GM20000 (cell line): ENCODE data around the gene FAM222B.

Source experiments
- DNase-seq: peaks from one replicate; pipeline ENCODE4 v3.0.0; 2012; ENCODE audit warnings: low spot score
- TF ChIP-seq, protein P1 (sequence below): IDR thresholded peaks from 2 replicates; pipeline ENCODE4 v1.5.1; 2012; ENCODE audit warnings: mild to moderate bottlenecking, control low read depth; ENCODE audit errors: extremely low read depth, missing control alignments

Gene FAM222B

DNA sequence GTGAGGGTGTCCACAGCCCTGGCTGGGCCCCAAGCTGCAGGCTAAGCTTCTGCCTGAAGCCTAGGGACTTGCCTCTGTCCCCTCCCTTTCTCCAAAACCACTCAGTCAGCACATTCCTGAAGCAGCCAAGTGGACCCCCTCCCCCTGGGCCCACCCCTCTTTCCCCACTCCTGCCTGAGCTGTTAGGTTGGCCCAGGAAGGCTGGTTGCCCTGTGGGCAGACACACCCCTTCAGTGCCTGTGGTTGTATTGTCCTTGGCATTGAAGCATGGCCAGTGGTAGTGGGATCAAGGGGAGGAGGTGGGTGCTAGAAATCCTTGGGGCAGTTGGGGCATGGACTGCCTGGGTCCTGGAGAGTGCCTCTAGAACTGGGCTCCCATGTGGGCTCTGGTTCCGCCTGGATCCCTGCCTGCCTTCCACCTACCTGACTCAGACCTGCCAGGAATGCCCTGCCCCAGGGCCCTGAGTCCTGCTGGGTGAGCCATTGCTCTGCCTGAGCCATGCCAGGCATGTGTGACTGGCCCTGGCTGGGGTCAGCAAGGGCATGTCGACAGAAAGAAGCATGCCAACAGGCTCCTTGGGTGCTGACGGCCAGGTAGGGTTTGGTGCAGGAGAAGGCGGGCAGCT is 96.7 kb downstream of the FAM222B start:
- DNase-seq: no peak
- TF ChIP-seq, protein P1, sequence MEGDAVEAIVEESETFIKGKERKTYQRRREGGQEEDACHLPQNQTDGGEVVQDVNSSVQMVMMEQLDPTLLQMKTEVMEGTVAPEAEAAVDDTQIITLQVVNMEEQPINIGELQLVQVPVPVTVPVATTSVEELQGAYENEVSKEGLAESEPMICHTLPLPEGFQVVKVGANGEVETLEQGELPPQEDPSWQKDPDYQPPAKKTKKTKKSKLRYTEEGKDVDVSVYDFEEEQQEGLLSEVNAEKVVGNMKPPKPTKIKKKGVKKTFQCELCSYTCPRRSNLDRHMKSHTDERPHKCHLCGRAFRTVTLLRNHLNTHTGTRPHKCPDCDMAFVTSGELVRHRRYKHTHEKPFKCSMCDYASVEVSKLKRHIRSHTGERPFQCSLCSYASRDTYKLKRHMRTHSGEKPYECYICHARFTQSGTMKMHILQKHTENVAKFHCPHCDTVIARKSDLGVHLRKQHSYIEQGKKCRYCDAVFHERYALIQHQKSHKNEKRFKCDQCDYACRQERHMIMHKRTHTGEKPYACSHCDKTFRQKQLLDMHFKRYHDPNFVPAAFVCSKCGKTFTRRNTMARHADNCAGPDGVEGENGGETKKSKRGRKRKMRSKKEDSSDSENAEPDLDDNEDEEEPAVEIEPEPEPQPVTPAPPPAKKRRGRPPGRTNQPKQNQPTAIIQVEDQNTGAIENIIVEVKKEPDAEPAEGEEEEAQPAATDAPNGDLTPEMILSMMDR: no peak

DNA sequence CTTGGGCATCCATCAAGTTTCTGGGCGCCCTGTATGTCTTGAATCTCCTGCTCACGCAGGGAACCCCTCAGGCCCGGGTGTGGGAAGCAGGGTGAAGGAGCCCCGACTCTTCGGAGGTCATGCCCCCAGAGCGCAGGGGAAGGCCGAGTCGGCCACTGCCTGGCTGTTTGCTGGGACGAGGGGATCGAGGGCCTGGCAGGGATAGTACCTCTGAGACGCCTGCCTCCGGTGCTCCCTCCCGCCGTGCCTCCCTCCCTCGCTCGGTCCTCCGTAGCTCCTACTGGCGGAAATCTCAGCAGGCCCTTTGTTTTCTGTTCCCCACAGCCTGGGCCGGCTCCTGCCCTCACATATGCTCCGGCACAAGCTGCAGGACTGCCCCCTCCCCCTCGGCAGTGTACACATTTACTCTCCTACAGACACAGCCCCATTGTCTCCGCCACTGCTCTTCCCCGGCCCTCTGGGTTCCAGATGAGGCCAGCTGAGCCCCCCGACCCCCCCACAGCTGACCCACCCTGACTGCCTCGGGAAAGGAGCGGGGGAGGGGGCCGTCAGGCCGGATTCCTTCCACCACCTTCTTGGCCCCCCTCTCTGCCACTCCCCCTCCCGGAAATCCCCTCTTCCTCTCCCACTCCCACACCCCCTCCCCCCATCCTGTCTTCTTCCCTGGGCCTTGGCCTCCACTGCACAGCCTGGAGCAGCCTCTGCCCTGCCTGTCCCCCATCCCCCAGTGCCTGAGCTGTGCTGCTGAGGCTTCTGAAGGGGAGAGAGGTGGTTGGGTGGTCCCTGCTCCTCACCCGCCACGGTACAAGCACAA is 97.4 kb downstream of the FAM222B start:
- TF ChIP-seq, protein P1: no peak
- no peak for DNase-seq

DNA sequence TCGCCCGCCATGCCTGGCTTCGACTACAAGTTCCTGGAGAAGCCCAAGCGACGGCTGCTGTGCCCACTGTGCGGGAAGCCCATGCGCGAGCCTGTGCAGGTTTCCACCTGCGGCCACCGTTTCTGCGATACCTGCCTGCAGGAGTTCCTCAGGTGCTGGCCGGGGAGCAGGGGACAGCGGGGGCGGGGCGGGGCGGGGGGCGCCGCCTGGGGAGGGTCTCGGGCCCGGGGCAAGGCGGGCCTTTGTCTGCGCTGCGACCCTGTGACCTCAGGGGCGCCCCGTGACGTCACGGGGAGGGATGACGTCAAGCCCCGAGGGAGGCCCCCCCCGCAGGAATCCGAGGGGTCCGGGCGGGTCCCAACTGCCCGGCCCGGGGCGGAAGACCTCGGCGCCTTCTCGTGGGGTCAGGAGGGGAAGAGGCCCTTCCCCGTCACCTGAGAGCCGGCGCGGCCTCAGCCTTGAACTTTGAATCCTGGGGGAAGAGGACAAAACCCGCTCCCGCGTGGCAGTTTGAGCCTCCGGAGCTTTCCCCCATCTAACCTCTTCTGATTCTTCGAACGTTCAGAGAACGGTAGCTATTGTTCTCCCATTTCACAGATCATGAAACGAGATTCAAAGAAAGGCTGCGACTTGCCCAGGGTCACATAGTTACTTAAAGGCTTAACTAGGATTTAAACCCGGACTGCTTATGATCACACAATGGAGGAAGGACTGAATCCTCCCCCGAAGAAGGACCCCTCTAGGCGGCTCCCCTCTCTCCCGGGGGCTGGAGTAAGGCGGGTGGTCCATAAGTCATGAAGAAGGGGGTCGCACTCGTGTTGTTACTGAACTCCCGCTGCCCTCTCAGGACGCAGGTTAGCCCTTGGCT is 98.3 kb downstream of the FAM222B start:
- TF ChIP-seq, protein P1: no peak
- peak; percentile 80 for DNase-seq

DNA sequence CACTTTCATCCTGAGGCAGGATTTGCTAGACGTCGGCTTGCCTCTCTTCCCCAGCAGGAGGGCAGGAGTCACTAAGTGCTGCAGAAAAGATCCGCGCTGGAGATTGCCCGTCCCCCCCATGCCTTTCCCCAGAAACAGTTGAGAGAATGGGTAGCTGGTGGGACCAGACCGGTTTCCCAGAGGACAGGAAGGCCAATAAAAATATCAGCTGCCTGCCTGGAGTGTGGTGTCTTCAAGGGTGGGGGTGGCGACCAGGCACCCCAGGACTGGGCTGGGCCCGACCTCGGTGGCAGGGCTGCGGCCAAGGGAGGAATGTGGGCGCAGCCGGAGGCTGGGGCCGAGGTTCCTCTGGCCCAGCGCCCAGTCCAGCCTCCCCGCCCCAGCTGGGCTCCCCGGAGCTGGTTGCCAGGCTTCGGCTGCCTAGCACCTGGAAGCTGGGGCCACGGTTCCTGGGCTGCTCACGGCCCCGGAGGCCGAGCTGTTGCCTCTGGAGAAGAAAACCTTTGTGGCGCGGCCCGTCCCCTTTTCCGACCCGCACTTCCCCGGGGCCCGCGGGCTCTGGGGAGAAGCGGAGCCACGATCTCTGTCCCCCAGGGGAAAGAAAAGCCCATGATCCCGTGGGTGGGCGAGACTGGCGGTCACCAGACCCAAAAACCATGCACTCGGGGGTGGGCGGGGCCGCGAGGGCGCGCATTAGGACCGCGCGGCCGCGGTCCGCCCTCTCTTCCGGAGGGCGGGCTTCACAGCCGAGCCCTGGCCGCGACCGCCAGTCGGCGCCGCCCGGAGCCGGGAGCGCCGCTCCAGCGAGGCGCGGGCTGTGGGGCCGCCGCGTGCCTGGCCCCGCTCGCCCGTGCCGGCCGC is 99.1 kb downstream of the FAM222B start, which contains the start of gene TRAF4:
TSS of gene TRAF4 (plus strand) at position 769 of the 861 bp plus-strand sequence. CDS start 102 bp downstream, outside the sequence.
- TF ChIP-seq, protein P1: peak; percentile 26
- peak; percentile 93 for DNase-seq

DNA sequence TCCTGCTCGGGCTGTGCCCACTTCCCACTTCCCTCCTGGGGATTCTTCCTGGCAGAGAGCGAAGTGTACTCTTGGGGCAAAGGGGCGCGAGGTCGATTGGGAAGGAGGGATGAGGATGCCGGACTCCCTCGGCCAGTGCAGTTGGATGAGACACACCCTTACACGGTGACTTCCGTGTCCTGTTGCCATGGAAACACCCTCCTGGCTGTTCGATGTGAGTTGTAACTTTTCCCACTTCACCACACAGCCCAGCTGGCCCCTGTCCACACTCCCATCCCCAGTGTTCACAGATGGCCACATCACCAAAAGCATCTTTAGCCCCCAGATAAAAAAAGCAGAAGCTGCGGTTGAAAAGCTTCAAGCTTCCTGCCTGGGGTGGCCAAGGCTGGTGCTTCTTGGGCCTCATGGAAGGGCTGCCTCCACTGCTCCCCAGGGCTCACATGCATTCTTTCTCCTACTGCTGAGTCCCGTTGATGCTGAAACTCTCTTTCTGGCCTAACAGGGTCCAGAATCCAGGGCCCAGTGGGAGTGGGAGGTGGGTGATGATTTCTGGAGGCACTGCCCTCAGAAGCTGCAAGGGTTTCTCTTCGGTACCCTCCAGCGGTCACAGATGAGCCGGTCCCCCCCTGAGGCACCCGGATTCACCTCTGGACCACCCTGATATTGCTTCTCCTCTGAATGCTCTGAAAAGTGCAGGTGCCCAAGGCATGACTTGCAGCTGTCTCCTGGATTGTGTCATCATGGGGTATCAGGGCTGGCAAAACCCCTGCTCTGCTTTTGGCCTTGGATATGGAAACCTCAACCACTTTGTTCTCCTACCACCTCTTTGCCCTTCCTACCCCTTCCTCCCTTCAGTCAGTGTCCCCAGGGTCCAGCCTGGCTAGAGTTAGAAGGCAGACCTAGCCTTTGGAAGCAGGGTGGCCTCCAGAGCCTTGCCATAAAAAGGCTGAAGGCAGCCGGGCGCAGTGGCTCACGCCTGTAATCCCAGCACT is 100.9 kb downstream of the FAM222B start:
- DNase-seq: peak; percentile 66
- TF ChIP-seq, protein P1: no peak
